Activated naive CD4-positive, alpha-beta T cell treated with anti-CD3 and anti-CD28 coated beads, Interleukin-2, amount 50 U/mL, for 16 hours (primary cell): ENCODE measurements around the gene TTBK1.

Experiments
- DNase-seq: peaks from one replicate; pipeline ENCODE4 v3.0.0-alpha.2; 2020

TTBK1 gene

DNA sequence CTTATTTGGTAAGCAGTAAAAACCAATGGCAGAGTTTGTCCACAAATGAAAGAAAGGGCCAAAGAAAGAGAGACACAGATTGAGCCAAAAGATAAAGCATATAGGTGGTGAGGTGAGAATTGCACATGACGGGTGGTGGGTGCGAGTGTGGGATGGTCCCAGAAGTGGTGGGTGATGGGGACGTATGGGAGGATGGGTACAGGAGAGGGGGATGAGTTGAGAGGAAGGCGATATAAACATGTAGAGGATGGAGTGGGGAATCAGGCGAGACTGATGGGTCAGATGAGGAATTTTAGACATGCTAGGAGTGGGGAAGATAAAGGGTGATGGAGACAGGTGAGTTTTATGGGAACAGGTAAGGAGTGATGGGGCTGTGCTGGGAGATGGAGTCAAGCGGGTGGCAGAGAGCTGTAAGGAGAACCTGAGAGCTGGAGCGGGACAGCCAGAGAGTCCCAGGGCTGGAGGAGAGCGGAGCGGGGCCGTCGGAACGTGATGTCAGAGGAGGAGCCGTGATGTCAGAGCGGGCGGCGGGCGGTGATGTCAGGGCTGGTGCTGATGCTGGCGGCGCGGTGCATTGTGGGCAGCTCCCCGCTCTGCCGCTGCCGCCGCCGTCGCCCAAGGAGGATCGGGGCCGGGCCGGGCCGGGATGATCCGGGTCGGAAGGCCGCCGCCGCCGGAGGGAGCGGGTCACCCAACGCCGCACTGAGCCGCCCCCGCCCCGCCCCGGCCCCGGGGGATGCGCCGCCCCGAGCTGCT lies at the start of gene TTBK1:
TTBK1 (plus strand) TSS at position 574 of the 756 bp plus-strand sequence. CDS start 3,180 bp downstream, outside the sequence.
- DNase-seq, result peak; percentile 33

- no peak for DNase-seq
Measured at GRCh38 chr6:43193929-43194328, 49.4 kb upstream of the TTBK1 start.

DNA sequence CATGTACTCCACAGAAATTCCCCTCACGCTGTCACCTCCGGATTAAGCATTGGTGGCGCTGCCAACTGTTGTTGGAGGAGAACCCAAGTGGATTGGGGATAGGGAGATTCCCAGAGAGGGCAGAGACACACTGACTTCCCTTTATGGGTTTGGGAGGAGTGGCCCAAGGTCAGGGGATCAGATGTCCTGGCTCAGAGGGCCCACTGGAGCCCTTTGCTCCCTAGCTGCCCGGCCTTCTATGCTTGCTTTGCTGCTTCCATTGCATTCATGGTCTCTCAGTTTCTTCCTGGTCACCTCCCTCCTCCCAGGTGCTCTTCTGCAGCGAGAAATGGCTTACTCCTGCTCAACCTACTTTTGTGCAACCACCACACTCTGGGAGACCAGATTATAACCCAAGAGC lies 46.9 kb upstream of the TTBK1 start:
- DNase-seq, result no peak

DNA sequence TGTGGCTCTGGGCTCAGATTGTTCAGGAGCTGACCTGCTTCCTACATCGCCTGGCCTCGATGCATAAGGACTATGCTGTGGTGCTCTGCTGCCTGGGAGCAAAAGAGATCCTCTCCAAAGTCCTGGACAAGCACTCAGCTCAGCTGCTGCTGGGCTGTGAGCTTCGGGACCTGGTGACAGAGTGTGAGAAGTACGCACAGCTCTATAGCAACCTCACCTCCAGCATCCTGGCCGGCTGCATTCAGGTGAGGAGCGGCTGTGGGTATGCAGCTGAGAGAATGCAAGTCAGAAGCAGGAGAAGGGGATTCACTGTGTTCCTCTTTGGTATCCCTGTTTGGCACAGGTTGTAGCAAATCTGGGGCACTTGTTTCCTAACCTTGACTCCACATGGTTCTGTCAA lies 43.4 kb upstream of the TTBK1 start:
- DNase-seq, result no peak

DNA sequence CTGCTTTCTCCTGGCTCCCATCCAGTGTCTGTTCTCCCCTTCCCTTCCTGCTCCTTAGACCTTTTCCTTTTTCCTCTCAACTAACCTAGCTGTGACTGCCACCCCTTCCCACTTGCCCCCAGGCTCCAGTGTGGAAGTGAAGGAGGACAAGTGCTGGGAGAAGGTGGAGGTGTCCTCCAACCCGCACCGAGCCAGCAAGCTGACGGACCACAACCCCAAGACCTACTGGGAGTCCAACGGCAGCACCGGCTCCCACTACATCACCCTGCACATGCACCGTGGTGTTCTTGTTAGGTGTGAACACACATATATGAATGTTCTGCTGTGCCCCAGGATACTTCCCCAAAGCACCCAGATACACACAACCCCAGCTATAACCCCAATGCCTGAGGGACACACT lies 42.7 kb upstream of the TTBK1 start:
- no peak for DNase-seq

GRCh38 chr6:43202451-43202850 lies 40.8 kb upstream of the TTBK1 start:
- DNase-seq, result no peak

DNA sequence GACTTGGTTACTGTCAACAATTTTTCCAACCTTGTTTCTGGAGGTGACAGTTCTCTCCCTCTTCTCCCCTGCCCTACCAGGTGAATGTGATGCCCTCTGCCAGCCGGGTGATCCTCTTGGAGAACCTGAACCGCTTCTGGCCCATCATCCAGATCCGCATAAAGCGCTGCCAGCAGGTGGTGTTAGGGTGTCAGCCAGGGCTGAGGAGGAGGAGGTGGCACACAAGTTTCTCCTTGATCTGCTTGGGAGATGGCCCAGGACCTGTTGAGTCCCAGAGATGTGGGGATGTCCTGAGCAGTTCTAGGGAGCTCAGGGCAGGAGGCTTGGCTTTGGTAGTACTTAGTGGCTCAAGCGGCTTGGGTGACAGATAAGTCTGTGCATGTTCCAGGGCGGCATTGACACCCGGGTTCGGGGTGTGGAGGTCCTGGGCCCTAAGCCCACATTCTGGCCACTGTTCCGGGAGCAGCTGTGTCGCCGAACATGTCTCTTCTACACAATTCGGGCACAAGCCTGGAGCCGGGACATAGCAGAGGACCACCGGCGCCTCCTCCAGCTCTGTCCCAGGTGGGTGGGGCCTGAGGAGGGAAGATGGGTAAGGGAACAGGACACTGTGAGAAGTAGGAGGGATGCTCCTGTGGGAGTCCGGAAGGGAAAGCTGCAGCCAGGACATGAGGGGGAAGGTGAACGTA lies 40.1 kb upstream of the TTBK1 start:
- DNase-seq, result no peak

DNA sequence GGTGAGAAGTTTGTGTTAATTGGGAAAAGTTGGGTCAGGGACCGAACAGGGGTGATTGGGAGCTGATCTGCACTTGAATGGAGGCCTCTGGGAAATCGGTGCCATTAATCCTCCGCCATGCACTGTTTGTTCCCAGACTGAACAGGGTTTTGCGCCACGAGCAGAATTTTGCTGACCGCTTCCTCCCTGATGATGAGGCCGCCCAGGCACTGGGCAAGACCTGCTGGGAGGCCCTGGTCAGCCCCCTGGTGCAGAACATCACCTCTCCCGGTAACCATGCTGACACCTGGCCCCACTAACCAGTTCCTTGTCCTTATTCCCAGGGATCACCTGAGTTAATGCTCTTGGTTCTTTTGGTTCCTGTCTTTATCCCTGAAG lies 39.6 kb upstream of the TTBK1 start:
- DNase-seq, result no peak

DNA sequence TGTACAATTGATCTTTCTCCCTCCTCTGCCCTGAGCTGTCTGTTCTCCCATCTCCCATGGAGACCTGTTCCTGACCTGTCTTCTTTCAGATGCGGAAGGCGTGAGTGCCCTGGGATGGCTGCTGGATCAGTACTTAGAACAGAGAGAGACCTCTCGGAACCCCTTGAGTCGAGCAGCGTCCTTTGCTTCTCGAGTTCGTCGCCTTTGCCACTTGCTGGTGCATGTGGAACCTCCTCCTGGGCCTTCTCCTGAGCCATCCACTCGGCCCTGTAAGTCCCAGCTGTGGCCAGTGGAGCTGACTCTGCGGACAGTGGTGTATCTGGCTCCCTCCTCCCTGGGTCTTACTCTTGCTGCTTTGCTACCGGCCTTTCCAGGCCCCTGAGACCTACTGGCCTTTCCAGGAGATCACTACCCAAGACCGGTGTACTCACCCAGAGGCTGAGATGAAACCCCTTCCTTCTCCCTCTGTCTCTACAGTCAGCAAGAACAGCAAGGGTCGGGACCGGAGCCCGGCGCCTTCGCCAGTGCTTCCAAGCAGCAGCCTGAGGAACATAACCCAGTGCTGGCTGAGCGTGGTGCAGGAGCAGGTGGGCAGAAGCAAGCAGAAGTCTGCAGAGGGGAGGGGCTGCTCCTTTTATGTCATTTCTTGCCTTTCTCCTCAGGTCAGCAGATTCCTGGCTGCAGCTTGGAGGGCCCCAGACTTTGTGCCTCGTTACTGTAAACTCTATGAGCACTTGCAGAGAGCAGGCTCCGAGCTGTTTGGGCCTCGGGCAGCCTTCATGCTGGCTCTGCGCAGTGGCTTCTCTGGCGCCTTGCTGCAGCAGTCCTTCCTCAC lies 38.8 kb upstream of the TTBK1 start:
- DNase-seq, result no peak

- DNase-seq, result no peak
Measured at GRCh38 chr6:43205849-43206248, 37.4 kb upstream of the TTBK1 start.

DNA sequence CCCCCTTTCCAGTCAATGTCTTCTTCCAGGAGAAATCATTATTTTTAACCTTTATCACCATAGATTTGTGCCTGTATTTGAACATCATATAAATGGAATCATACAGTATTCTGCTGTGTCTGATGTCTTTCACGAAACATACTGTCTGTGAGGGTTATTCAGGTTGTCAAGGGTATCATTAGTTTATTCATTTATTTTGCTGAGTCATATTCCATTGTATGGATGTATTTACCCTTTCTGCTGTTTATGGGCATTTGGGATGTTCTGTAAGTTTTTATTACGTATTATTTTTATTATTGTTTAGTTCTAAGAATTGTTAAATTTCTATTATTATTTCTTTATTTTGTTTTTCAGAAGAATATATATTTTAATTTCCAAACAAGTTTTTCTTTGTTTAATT lies 36.0 kb upstream of the TTBK1 start:
- no peak for DNase-seq

DNA sequence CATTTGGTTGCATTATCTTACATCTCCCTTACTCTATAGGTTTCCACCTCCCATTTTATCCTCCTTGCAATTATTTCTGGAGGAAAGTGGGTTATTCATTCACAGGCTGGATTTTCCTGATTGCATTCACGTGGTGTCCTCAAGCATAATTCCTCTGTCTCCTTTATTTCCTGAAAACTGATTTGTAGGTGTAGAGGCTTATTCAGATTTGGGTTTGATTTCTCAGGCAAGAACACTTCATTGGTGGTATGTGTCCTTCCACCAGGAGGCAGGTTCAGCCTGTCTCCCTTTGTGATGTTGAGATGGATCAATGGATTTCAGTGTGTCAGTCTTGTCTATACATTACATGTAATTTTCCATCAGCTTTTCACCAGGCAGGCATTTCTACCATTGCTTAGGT lies 31.3 kb upstream of the TTBK1 start:
- DNase-seq, result no peak

DNA sequence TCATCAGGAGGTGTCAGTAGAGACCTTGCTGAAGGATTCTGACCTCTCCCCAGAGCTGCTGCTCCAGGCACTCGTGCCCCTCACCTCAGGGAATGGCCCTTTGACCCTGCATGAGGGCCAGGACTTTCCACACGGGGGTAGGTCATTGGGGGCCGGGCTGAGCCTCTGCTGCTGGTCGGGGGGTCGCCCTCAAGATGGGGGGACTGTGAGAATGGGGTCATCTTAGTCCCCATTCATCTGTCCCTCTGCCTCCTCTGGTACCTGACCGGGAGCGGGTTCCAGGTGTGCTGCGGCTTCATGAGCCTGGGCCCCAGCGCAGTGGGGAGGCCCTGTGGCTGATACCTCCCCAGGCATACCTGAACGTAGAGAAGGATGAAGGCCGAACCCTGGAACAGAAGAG lies 29.9 kb upstream of the TTBK1 start:
- no peak for DNase-seq

- DNase-seq, result no peak
Measured at GRCh38 chr6:43215066-43215465, 28.2 kb upstream of the TTBK1 start.

GRCh38 chr6:43216200-43216599 lies 27.1 kb upstream of the TTBK1 start:
- DNase-seq, result no peak

DNA sequence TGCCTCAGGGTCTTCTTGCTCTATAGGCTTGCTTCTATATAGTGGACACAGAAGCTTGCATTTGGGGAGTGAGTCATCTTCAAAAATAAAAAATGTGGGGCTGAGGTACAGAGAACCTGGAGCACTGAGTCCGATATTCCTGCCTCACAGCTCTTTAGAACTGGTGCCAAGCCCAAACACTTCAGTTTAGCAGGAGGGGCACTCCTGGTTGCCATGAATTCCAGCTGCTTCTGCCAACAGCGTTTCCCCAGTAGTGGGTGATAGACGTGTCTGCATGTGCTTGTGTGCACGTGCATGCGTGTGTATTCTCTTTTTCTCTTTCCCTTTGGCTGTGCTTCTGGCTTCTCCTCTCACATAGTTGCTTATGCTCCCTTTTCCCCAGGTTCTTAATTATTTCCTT lies 25.9 kb upstream of the TTBK1 start:
- DNase-seq, result no peak

- no peak for DNase-seq
Measured at GRCh38 chr6:43219119-43219518, 24.2 kb upstream of the TTBK1 start.

- no peak for DNase-seq
Measured at GRCh38 chr6:43219814-43220213, 23.5 kb upstream of the TTBK1 start.

DNA sequence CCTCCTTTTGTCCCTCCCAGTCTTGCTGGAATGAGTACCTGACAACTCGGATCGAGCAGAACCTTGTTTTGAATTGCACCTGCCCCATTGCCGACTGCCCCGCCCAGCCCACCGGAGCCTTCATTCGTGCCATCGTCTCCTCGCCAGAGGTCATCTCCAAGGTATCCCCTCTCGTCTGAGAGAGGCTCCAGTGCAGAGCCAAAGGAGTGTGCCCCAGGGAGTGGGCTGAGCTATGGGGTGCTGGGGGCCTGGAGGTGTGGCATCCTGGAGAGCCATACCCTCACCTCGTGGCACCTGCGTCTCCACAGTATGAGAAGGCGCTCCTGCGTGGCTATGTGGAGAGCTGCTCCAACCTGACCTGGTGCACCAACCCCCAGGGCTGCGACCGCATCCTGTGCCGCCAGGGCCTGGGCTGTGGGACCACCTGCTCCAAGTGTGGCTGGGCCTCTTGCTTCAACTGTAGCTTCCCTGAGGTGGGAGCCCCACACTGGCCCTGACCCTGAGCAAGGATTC lies 22.8 kb upstream of the TTBK1 start:
- no peak for DNase-seq

GRCh38 chr6:43221046-43221972 lies 22.0 kb upstream of the TTBK1 start:
- no peak for DNase-seq

GRCh38 chr6:43222418-43223059 lies 20.7 kb upstream of the TTBK1 start:
- no peak for DNase-seq

DNA sequence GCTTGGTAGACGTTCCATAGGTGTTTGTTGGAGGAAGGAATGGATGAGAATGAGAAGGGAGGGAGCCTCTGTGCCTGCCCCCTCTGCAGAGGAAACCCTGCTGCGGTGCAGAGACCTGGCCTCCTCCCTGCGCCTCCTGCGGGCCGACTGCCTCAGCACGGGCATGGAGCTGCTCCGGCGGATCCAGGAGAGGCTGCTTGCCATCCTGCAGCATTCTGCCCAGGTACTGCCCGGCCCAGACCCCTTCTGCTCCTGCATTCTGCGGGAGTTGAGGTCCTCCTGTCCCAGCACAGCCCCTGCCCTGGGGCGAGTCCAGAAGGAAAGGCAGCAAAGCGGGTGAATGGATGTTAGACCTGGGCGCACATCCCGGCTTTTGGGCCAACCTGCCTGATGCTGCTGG lies 20.1 kb upstream of the TTBK1 start:
- no peak for DNase-seq
